ENCODE results near the gene MAGOH. TPM values are rescaled to one million over a fixed set of nuclear protein-coding genes. Genes with fewer than 3 reads are reported as not detected.
A peak's percentile ranks its signal among the peaks of the same experiment; 100 is the strongest.

The MAGOH gene
- total RNA-seq, 2 experiments from 2014 or later, result 59.1 to 65.2 TPM

GRCh38 chr1:53278298-53278725 is 40.0 kb upstream of the MAGOH start:
- Mint-ChIP-seq H3K27me3 (no peaks in the 10 kb centered on the region), H3K36me3 (ENCODE audit: low read depth) (peaks cover 3% of the 10 kb centered on the region), H3K4me1 (ENCODE audit: low read depth) (no peaks in the 10 kb centered on the region), H3K4me3 (no peak overlapping the region), H3K9me3 (no peaks in the 10 kb centered on the region), H3K27ac (no peak overlapping the region)
- Histone ChIP-seq H3K4me3 (ENCODE audit: low read length) (no peak overlapping the region), H3K4me1 (ENCODE audit: insufficient read depth, low read length) (no peaks in the 10 kb centered on the region), H3K9me3 (ENCODE audit: control insufficient read depth in 1 of 2, insufficient read depth in 1 of 2, low read length in 2 of 2) (no peaks in the 10 kb centered on the region), H3K27me3 (ENCODE audit: control insufficient read depth in 1 of 2, insufficient read depth in 2 of 2, low read length in 2 of 2) (no peaks in the 10 kb centered on the region), H3K36me3 (ENCODE audit: insufficient read depth, low read length) (peaks cover 3% of the 10 kb centered on the region), H3K27ac (ENCODE audit: low read depth in 1 of 2, low read length in 2 of 2) (no peak overlapping the region)
- ChIA-PET POLR2A (interaction anchor here (1.4 to 2.0 kb wide), 3 partner anchors 48 to 118 kb away, joined by 3 to 8 read pairs (median 5); no protein-coding TSS in a partner anchor), CTCF (interaction anchor here (0.6 to 3.4 kb wide), 12 partner anchors 12 to 402 kb away, joined by 3 to 41 read pairs (median 3); no protein-coding TSS in a partner anchor)
- peak; percentile 74 for ATAC-seq (ENCODE audit: poor library complexity)
- TF ChIP-seq CTCF (IDR thresholded peaks at IDR 0.05), result peak; percentile 97
- intact Hi-C loops (cut with DNase I, micrococcal nuclease), result loop anchor here (1.0 to 5.0 kb wide), 6 partner anchors 115 to 476 kb away; no protein-coding TSS in a partner anchor
- peak; percentile 40 to 82 (median 70) for DNase-seq

GRCh38 chr1:53277326-53277725 is 39.0 kb upstream of the MAGOH start:
- Histone ChIP-seq H3K27me3 (ENCODE audit: control insufficient read depth in 1 of 2, insufficient read depth in 2 of 2, low read length in 2 of 2) (no peaks in the 10 kb centered on the region), H3K9me3 (ENCODE audit: control insufficient read depth in 1 of 2, insufficient read depth in 1 of 2, low read length in 2 of 2) (no peaks in the 10 kb centered on the region), H3K4me1 (ENCODE audit: insufficient read depth, low read length) (no peaks in the 10 kb centered on the region), H3K4me3 (ENCODE audit: low read length) (no peak overlapping the region), H3K36me3 (ENCODE audit: insufficient read depth, low read length) (peaks cover 3% of the 10 kb centered on the region), H3K27ac (ENCODE audit: low read depth in 1 of 2, low read length in 2 of 2) (no peak overlapping the region)
- Mint-ChIP-seq H3K27me3 (no peaks in the 10 kb centered on the region), H3K4me1 (ENCODE audit: low read depth) (no peaks in the 10 kb centered on the region), H3K27ac (no peak overlapping the region), H3K9me3 (no peaks in the 10 kb centered on the region), H3K36me3 (ENCODE audit: low read depth) (peaks cover 3% of the 10 kb centered on the region), H3K4me3 (no peak overlapping the region)
- DNase-seq (no peak), ATAC-seq (ENCODE audit: poor library complexity) (no peak)
- intact Hi-C loops (cut with DNase I, micrococcal nuclease), result loop anchor here (5.0 kb wide), 3 partner anchors 195 to 475 kb away; no protein-coding TSS in a partner anchor
- TF ChIP-seq CTCF (IDR thresholded peaks at IDR 0.05), result no peak
- CTCF ChIA-PET, result interaction anchor here (1.0 to 3.4 kb wide), 3 partner anchors 22 to 116 kb away, joined by 3 to 41 read pairs (median 3); no protein-coding TSS in a partner anchor
- POLR2A ChIA-PET, result no interaction called here

- intact Hi-C loops (cut with DNase I, micrococcal nuclease), result loop anchor here (5.0 kb wide), 3 partner anchors 195 to 475 kb away; no protein-coding TSS in a partner anchor
- no peak for TF ChIP-seq CTCF (IDR thresholded peaks at IDR 0.05)
- Mint-ChIP-seq H3K4me1 (ENCODE audit: low read depth) (no peaks in the 10 kb centered on the region), H3K27me3 (no peaks in the 10 kb centered on the region), H3K9me3 (no peaks in the 10 kb centered on the region), H3K36me3 (ENCODE audit: low read depth) (peaks cover 3% of the 10 kb centered on the region), H3K4me3 (no peak overlapping the region), H3K27ac (no peak overlapping the region)
- H3K36me3 ChIP-seq (ENCODE audit: insufficient read depth, low read length), result peaks cover 3% of the 10 kb centered on the region
- H3K4me3 ChIP-seq (ENCODE audit: low read length), result no peak overlapping the region
- no peaks in the 10 kb centered on the region for H3K9me3 ChIP-seq (ENCODE audit: control insufficient read depth in 1 of 2, insufficient read depth in 1 of 2, low read length in 2 of 2)
- H3K27ac ChIP-seq (ENCODE audit: low read depth in 1 of 2, low read length in 2 of 2), result no peak overlapping the region
- no peak for ATAC-seq (ENCODE audit: poor library complexity)
- no peaks in the 10 kb centered on the region for H3K4me1 ChIP-seq (ENCODE audit: insufficient read depth, low read length)
- CTCF ChIA-PET, result interaction anchor here (3.4 kb wide), 1 partner anchor 117 kb away, joined by 41 read pairs; no protein-coding TSS in a partner anchor
- H3K27me3 ChIP-seq (ENCODE audit: control insufficient read depth in 1 of 2, insufficient read depth in 2 of 2, low read length in 2 of 2), result no peaks in the 10 kb centered on the region
- POLR2A ChIA-PET, result no interaction called here
- DNase-seq, result no peak
Measured at GRCh38 chr1:53276902-53277281, 38.6 kb upstream of the MAGOH start.

All from CD4-positive, alpha-beta T cell (primary cell).